Brain microvascular endothelial cell (primary cell): ENCODE data around the gene GOLGA6L25.
"Not testable (repeated sequence)": the region's sequence is repeated elsewhere in the genome, so short reads cannot be mapped to it uniquely, and the experiment has no call there.

ENCODE experiments used
- DNase-seq: peaks from one replicate; pipeline ENCODE4 v3.0.0-alpha.2; 2020
- H3K27ac ChIP-seq: fragments of 250-450 bp; sonication (Bioruptor Pico); 2 replicates; pipeline ENCODE4 v1.5.1; 2020; ENCODE audit warnings: mild to moderate bottlenecking, moderate library complexity
- H3K27me3 ChIP-seq: fragments of 250-450 bp; sonication (Bioruptor Pico); replicated peaks from 2 replicates; pipeline ENCODE4 v1.5.1; 2020; ENCODE audit warnings: mild to moderate bottlenecking
- H3K36me3 ChIP-seq: fragments of 250-450 bp; sonication (Bioruptor Pico); replicated peaks from 2 replicates; pipeline ENCODE4 v1.5.1; 2020; ENCODE audit warnings: mild to moderate bottlenecking
- H3K4me3 ChIP-seq: 2 replicates; pipeline ENCODE4 v1.5.1; 2011; ENCODE audit warnings: low read depth, mild to moderate bottlenecking, control low read depth, low read length, moderate library complexity
- in situ Hi-C: cut with HindIII; loops from 2 replicates; pipeline ENCODE4 v1.10.0; 2017; ENCODE audit warnings: low sequenced_read_pairs, low pct_ligation_motif_present

Gene GOLGA6L25

GRCh38 chr15:28553268-28553667 lies at the start of gene GOLGA6L25:
GOLGA6L25 (plus strand) TSS chr15:28553568; CDS start chr15:28553629, 61 bp downstream.
- DNase-seq, H3K27me3 ChIP-seq, H3K27ac ChIP-seq, H3K4me3 ChIP-seq, H3K36me3 ChIP-seq, in situ Hi-C loops: not testable (repeated sequence)

DNA sequence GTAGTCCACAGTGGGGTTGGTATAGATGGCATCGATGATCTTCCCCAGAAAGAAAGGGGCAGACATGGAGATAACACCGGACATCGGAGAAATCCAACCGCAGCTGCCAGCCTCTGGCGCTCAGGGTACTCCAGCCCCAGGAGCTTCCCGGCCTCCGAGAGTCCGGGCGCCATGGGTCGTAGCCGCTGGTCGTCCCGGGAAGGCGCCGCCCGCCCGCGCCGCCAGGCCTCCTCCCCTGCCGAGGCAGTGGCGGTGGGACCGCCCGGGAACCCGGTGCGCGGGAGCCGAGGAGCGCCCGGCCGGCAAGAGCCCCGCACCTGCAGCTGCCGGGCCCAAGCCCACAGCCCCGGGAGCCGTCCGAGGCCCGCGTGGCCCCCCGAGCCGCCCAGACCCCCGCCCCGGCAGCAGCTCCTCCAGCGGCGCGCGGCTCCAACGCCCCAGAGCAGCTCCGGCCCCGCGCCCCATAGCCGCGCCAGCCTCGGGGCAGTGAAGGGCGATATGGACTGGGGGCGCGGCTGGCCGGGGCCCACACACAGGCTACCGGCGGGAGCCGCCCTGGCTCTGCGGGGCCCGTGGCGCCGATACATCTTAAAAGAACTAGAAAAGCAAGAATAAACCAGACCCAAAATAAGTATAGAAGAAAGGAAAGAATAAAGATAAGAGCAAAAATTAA lies 45.0 kb upstream of the GOLGA6L25 start:
- DNase-seq, H3K27me3 ChIP-seq, in situ Hi-C loops, H3K27ac ChIP-seq, H3K4me3 ChIP-seq, H3K36me3 ChIP-seq: not testable (repeated sequence)

GRCh38 chr15:28514128-28514527 lies 39.2 kb upstream of the GOLGA6L25 start:
- H3K27ac ChIP-seq, H3K4me3 ChIP-seq, H3K36me3 ChIP-seq, DNase-seq, H3K27me3 ChIP-seq, in situ Hi-C loops: not testable (repeated sequence)

GRCh38 chr15:28515208-28515607 lies 38.2 kb upstream of the GOLGA6L25 start:
- H3K36me3 ChIP-seq, H3K27ac ChIP-seq, H3K4me3 ChIP-seq, in situ Hi-C loops, H3K27me3 ChIP-seq, DNase-seq: not testable (repeated sequence)

GRCh38 chr15:28532954-28533353 lies 20.4 kb upstream of the GOLGA6L25 start, which contains the start of gene GOLGA8G:
GOLGA8G (minus strand) TSS chr15:28532971; CDS start chr15:28532909, 62 bp downstream.
- in situ Hi-C loops = not testable (repeated sequence)

DNA sequence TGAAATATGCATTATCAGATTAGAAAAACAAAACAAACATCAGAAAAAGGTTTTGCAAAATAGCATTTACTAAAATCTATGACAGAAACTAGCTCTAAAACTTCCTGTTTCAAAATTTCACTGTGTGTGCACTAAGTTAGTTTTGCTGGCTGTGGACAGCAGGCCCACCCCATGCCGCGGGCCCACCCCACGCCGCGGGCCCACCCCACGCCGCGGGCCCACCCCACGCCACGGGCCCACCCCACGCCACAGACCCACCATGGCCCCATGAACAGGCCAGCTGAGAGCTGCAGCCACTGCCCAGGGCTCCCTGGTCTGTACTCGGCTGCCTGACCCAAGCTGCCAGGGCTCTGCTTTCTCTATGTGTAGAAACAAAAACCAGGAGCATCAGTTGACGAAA lies 20.0 kb downstream of the GOLGA6L25 start:
- in situ Hi-C loops, H3K36me3 ChIP-seq, H3K27ac ChIP-seq, H3K4me3 ChIP-seq, DNase-seq, H3K27me3 ChIP-seq: not testable (repeated sequence)

More at GRCh38 chr15:28532954-28533353, 20.4 kb upstream of the GOLGA6L25 start, which contains the start of gene GOLGA8G:
- DNase-seq, H3K27ac ChIP-seq, H3K36me3 ChIP-seq, H3K4me3 ChIP-seq, H3K27me3 ChIP-seq: not testable (repeated sequence)

DNA sequence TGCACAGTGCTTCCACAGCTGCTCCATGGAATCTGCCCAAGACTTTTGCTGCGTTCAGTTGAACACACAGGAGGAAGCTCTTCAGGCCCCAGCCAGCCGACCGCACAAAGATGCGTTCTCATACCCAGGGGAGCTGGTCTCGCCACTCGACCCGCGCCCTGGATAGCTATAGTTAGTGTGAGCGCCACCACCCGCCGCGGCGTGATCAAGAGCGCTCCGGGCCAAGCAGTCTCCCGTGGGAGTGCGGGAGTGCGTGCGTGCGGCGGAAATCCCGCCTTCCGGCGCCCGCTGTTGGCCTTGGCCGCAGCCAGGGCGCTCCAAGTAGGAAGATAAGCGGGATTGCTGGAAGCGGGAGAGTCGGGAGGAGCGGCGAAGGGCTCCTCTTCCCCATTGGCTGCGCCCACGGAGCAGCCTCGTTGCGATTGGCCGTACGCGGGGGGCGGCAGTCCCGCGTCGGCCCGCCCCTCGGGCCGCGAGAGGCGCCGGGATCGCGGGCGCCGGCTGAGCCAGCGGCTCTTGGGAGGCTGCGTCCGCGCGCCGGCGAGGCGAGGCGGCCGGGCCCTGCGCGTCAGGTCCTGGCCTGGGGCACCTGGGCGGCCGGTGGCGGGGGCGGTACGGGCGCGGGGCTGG lies 35.7 kb downstream of the GOLGA6L25 start:
- H3K27ac ChIP-seq, in situ Hi-C loops, DNase-seq, H3K4me3 ChIP-seq, H3K36me3 ChIP-seq, H3K27me3 ChIP-seq: not testable (repeated sequence)

DNA sequence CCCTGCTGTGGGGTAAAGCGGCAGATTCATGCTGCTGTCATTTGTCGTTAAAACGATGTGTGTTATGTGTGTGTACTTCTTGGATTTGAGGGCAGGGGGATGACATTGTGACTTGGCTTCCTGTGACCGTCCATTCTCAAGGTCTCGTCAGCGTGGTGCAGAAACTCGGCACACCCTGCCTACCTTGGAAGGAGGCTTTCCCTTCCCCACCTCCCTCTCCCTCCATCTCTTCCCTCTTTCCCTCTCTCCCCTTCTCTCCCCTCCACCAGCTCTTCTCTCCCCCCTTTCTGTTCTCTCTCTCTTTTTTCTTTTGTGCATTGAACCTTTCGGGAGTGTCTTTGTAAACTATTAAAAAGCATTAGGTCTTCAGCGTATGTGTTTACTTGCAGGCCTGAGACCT lies 36.4 kb downstream of the GOLGA6L25 start:
- DNase-seq = peak; percentile 3

GRCh38 chr15:28592395-28592794 lies 39.0 kb downstream of the GOLGA6L25 start:
- H3K4me3 ChIP-seq, H3K36me3 ChIP-seq, in situ Hi-C loops, DNase-seq, H3K27me3 ChIP-seq, H3K27ac ChIP-seq: not testable (repeated sequence)

More for the DNA sequence above, 36.4 kb downstream of the GOLGA6L25 start:
- Histone ChIP-seq H3K27ac (peak overlapping the region; percentile 28), H3K4me3 (peak overlapping the region; percentile 50)
- in situ Hi-C loops, H3K36me3 ChIP-seq, H3K27me3 ChIP-seq: not testable (repeated sequence)

DNA sequence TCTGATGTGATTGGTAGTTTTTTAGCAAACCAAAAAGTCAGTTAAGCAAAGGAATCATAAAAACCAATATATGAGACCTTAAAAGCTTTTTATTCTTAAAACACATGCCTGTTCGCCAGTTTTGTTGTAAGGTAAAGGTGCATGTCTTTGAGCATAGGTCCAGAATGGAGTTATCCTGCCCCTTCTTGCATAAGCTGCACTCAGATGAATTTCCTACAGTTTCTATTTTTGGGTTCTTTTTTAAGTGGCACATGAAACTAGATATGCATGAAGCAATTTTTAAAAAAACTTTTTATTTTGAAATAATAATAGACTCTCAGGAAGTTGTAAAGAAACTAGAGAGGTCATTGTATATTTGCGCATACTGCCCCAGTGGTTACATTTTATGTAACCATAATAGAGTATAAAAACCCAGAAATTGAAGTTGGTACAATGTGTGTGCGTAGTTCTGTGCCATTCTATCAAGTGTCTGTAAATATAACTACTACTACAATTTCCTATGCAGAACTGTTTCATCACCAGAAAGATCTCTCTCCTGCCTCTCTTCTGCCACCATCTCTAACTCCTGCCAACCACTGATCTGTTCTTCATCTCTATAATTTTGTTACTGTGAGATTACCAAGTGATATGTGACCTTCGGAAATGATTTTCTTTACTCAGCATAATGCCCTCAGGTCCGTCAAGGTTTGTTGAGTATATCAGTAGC lies 40.2 kb downstream of the GOLGA6L25 start:
- H3K27ac ChIP-seq, H3K36me3 ChIP-seq, in situ Hi-C loops, DNase-seq, H3K4me3 ChIP-seq, H3K27me3 ChIP-seq: not testable (repeated sequence)

GRCh38 chr15:28597471-28597870 lies 44.1 kb downstream of the GOLGA6L25 start:
- H3K4me3 ChIP-seq, H3K27me3 ChIP-seq, H3K27ac ChIP-seq, in situ Hi-C loops, DNase-seq, H3K36me3 ChIP-seq: not testable (repeated sequence)

DNA sequence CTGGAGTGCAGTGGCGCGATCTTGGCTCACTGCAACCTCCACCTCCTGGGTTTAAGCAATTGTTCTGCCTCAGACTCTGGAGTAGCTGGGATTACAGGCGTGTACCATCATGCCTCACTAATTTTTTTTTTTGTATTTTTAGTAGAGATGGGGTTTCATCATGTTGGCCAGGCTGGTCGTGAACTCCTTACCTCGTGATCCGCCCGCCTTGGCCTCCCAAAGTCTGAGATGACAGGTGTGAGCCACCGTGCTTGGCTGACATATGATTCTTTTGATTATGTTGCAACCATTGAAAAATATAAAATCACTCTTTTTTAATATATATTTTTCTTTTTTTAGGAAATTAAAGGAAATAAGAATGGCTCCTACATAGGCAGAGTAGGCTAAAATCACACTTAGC lies 44.8 kb downstream of the GOLGA6L25 start:
- H3K27ac ChIP-seq, H3K4me3 ChIP-seq, H3K27me3 ChIP-seq, H3K36me3 ChIP-seq, in situ Hi-C loops, DNase-seq: not testable (repeated sequence)

DNA sequence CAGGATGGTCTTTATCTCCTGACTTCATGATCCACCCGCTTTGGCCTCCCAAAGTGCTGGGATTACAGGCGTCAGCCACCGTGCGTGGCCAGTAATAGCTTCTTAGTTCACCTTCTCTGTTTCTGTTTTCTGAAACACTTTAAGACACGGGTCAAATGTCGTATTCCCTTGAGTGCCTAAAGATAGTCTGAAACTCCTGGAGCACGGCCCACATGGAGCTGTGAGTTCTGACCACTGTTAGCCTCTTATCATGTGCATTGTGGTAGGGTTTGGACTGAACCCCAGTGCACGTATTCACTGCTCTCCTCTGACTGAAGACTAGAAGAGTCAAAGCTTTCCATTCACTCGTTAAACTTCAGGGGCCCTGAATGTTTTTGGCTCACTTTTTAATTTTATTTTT lies 48.8 kb downstream of the GOLGA6L25 start:
- H3K4me3 ChIP-seq, H3K27ac ChIP-seq, H3K27me3 ChIP-seq, H3K36me3 ChIP-seq, DNase-seq, in situ Hi-C loops: not testable (repeated sequence)
